Measurements from ENCODE around the gene ELMOD2.
"Not testable (repeated sequence)": the region's sequence is repeated elsewhere in the genome, so short reads cannot be mapped to it uniquely, and the experiment has no call there.

The ELMOD2 gene

GRCh38 chr4:140523857-140524742 lies at the start of gene ELMOD2:
TSS of gene ELMOD2 (plus strand) at chr4:140524168. CDS start at chr4:140525429, 1,261 bp downstream.
- DNase-seq (ENCODE audit: low read depth in 2 of 2) = peak; percentile 95 to 96

DNA sequence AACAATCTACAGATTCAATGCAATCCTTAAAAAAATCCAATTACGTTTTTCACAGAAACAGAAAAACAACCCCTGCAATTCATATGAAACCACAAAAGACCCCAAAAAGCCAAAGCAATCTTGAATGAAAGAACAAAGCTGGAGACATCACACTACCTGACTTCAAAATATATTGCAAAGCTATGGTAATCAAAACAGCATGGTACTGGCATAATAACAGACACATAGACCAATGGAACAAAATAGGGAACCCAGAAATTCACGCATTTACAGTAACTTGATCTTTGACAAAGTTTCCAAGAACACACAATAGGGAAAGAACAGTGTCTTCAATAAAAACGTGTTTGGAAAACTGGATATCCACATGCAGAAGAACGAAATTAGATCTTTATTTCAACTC lies 40.5 kb upstream of the ELMOD2 start:
- no peak for DNase-seq (ENCODE audit: low read depth in 2 of 2)

DNA sequence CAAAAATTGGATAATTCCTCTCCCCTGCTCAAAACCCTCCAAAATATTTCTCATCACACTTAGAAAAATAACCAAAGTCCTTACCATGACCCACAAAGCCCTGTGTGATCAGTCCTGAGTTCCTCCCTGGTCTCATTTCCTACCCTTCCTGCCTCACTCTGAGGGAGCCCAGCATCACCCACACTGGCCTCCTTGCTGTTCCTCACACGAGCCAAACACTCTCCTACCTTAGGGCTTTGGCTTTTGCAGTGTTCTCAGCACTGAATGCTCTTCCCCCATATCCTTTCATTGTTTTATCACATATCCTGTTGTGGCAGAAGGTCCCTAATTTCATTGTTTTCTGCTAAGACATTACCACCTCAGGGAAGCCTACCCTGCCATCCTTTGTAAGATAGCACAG lies 38.0 kb upstream of the ELMOD2 start:
- no peak for DNase-seq (ENCODE audit: low read depth in 2 of 2)

DNA sequence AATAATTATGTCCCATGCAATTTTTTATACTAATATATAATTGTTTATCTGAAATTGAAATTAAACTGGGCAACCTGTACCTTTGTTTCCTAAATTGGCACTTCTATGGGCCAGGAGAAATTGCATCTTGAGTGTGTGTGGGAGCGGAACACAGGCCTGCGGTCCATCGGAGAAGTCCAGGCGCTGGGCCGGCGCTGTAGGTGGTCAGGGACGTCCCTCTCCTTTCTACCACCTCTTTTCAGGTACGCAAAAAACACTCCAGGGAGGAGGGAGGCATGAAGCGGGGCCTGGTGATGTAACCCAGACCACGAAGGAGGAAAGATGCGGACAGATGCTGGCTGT lies 26.6 kb upstream of the ELMOD2 start:
- DNase-seq (ENCODE audit: low read depth in 2 of 2) = no peak

GRCh38 chr4:140497747-140498636 lies 26.0 kb upstream of the ELMOD2 start, which contains the start of gene MGAT4D:
TSS of gene MGAT4D (minus strand) at chr4:140498293. CDS start at chr4:140498222, 71 bp downstream.
- DNase-seq (ENCODE audit: low read depth in 2 of 2) = no peak

GRCh38 chr4:140499391-140499790 lies 24.6 kb upstream of the ELMOD2 start:
- no peak for DNase-seq (ENCODE audit: low read depth in 2 of 2)

DNA sequence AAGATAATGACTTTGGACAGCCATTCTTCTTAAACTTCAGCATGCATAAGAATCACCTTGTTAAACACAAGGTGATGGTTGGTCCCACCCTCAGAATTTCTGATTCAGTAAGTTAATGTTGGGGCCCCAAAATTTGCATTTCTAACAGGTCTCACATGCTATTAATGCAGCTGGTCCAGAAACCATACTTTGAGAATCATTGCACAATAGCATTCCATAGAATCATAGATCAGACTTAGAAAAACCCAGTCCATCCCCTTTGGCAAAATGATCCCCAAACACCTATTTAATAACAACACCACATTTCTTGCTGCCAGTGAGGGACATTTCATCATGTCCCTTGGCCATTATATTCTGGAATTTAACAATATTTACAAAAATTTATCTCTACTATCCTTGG lies 19.7 kb upstream of the ELMOD2 start:
- DNase-seq (ENCODE audit: low read depth in 2 of 2) = no peak

GRCh38 chr4:140513765-140514164 lies 10.2 kb upstream of the ELMOD2 start:
- DNase-seq (ENCODE audit: low read depth in 2 of 2) = not testable (repeated sequence)

- no peak for DNase-seq (ENCODE audit: low read depth in 2 of 2)
Measured at GRCh38 chr4:140515423-140515822, 8.5 kb upstream of the ELMOD2 start.

- no peak for DNase-seq (ENCODE audit: low read depth in 2 of 2)
Measured at GRCh38 chr4:140523370-140523856, 555 bp upstream of the ELMOD2 start.

DNA sequence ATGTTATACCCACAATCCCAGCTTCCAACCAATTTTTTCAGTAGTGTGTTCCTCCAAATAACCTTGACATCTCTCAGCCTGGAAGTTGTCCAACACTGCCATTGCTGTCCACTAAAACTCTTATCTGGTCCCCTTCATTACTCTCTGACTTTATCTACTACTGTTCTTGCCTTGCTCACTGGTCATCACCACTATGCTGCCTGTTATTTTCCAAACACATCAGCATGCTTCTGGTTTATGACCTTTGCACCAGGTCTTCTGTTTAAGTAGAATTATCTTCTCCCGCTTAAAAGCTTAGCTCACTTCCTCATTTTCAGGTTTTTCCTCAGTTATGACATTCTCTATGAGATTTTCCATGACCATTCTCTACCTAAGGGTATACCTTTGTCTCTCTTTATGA lies 5.5 kb downstream of the ELMOD2 start:
- DNase-seq (ENCODE audit: low read depth in 2 of 2) = no peak

DNA sequence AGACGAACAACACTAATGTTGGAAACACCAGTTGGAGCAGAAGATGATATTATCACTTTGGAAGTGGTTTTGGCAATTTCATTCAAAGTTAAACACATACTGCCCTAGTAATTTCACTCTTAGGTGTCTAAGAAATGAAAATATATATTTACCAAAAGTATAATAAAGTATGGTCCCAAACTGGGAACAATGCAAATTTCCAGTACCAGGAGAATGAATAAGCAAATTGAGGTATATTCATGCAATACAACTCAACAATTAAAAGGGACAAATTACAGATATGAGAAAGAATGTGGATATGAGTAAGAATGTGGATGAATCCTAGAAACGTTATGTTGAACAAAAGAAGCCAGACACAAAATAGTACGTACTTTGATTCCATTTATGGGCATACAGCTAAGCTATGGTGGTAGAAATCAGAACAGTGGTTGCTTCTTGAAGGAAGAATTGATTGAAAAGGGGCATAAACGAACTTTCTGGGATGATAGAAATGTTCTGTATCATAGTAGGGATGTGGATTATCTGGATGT lies 10.0 kb downstream of the ELMOD2 start:
- DNase-seq (ENCODE audit: low read depth in 2 of 2) = no peak

DNA sequence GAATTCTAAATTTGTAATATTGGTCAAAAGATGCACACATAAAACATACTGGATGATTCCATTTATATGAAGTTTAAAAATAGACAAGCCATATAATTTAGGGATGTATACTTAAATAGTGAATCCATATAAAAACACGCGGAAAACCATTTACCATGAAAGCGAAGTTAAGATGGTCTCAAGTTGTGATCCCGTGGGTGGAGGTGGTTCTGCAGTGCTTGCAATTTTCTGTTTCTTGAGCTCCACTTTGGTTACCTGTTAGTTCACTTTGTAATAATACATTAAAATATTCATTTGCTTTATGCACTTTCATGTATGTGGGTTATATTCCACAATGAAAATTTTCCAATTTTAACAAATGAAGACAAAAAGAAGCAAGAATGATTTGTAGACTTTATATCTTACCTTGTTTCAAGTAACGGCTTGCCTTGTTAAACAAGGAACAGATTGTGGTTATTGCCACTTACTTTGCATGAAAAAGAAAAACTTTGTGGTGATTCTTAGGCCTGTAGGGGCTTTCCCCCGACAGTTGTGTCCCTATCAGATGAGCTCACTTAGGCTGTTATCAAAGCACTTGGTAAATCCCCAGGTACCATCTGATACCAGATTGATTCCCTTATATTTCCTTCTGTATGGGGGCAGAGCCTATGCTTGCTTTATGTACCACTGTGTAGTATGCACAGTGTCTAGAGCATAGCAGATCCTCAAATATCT lies 32.6 kb downstream of the ELMOD2 start:
- DNase-seq (ENCODE audit: low read depth in 2 of 2) = no peak

DNA sequence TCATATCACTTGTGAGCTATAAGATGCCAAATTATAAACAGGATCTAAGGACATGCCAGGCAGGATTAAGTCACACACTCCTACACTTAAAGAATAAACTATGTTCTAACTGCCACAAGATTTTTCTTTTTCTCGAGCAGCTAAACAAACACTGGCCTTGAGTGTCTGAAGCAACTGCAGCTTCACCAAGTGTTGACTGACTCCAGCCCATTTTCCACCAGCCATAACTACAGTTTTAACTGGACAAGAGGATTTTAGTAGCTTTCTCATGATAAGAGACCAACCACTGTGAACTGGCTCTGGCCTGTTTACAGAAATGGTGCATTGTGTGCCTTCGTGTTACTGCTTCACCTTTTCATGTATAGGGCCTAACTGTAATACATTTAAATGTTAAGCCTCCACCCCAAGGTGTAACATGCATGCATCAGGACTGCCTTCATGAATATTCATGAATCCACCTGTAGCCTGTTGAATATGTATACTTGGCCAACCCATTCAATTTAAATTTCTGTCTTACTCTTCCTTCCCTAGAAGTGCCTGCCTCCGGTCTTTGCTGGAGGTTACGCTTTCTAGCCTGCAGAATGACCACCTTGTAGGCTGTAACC lies 34.0 kb downstream of the ELMOD2 start:
- no peak for DNase-seq (ENCODE audit: low read depth in 2 of 2)

GRCh38 chr4:140559696-140560095 lies 35.7 kb downstream of the ELMOD2 start:
- DNase-seq (ENCODE audit: low read depth in 2 of 2) = no peak

- DNase-seq (ENCODE audit: low read depth in 2 of 2) = no peak
Measured at GRCh38 chr4:140568507-140569306, 44.7 kb downstream of the ELMOD2 start, which contains the start of gene UCP1. TSS of gene UCP1 (minus strand) at chr4:140568961. CDS start at chr4:140568729, 232 bp downstream.

DNA sequence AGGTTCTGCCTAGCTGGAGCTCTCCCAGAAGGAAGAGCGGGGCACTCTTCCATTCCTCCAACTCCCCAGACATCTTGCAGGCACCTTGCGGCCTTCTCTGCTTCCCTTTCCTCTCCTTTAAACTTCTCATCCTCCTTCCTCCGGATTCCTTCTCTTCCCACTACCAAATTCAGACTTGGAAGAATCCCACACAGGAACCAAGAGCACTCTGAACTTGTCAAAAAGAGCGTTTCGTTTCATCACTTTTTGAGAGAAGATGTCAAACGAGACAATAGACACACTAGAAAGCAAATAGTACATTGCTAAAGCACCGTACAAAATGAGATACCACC lies 45.3 kb downstream of the ELMOD2 start:
- DNase-seq (ENCODE audit: low read depth in 2 of 2) = no peak

DNA sequence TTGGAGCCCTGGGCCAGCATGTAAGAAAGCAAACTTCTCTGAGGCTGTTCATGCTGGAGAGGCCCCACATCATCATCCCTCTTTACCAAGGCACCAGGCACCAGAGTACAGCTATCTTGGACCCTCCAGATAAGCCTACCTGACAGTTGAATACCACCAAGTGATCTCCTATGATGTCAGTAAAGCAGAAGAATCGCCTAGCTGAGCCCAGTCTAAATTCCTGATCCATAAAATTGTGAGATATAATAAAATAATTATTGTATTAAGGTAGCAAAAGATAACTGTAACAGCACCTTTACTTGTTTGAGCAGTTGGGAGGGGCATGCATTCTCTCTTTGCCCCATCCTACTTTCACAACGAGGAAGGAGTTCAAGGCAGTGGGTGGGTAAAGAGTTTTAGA lies 47.7 kb downstream of the ELMOD2 start:
- DNase-seq (ENCODE audit: low read depth in 2 of 2) = no peak

- no peak for DNase-seq (ENCODE audit: low read depth in 2 of 2)
Measured at GRCh38 chr4:140575489-140575888, 51.5 kb downstream of the ELMOD2 start.

- DNase-seq (ENCODE audit: low read depth in 2 of 2) = no peak
Measured at GRCh38 chr4:140579278-140579677, 55.3 kb downstream of the ELMOD2 start.

Measured in stimulated activated CD8-positive, alpha-beta memory T cell treated with anti-CD3 and anti-CD28 coated beads, Interleukin-7, amount 100 ng/mL, for 1 hour (primary cell).